Measurements from ENCODE around the gene COL4A3.

The COL4A3 gene

GRCh38 chr2:227301523-227301922 is 137.1 kb downstream of the COL4A3 start:
- TF ChIP-seq CTCF (IDR thresholded peaks at IDR 0.05): no peak
- DNase-seq (ENCODE audit: low spot score): no peak
- no peak overlapping the region for H3K4me3 ChIP-seq
- H3K27ac ChIP-seq: no peak overlapping the region

GRCh38 chr2:227308784-227309183 is 144.4 kb downstream of the COL4A3 start:
- no peak for TF ChIP-seq CTCF (IDR thresholded peaks at IDR 0.05)
- DNase-seq (ENCODE audit: low spot score): no peak
- H3K27ac ChIP-seq: no peak overlapping the region
- no peak overlapping the region for H3K4me3 ChIP-seq

DNA sequence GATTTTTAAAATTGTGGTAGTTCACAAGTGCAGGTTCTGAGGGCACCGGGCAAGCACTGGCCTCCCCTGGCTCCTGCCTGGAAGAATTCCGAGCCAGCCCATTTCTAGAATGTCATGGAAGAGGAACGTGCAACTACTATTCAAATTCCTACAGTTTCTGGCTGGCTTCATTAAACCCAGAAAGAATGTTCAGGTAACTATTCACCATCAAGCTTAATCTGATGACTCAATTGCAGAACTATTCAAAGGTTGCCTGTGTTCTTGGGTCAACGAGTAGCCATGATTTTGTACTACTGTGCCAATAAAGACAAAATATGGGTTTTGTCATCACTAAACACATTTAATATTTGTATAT is 146.3 kb downstream of the COL4A3 start:
- Histone ChIP-seq H3K27ac (no peak overlapping the region), H3K4me3 (no peak overlapping the region)
- DNase-seq (ENCODE audit: low spot score): no peak
- no peak for TF ChIP-seq CTCF (IDR thresholded peaks at IDR 0.05)

GRCh38 chr2:227311861-227312506 is 147.6 kb downstream of the COL4A3 start:
- no peak for DNase-seq (ENCODE audit: low spot score)
- H3K4me3 ChIP-seq: no peak overlapping the region
- no peak for TF ChIP-seq CTCF (IDR thresholded peaks at IDR 0.05)
- no peak overlapping the region for H3K27ac ChIP-seq

- no peak for DNase-seq (ENCODE audit: low spot score)
- H3K27ac ChIP-seq: no peak overlapping the region
- no peak for TF ChIP-seq CTCF (IDR thresholded peaks at IDR 0.05)
- no peak overlapping the region for H3K4me3 ChIP-seq
Measured at GRCh38 chr2:227312579-227312978, 148.2 kb downstream of the COL4A3 start.

GRCh38 chr2:227313310-227313709 is 148.9 kb downstream of the COL4A3 start:
- Histone ChIP-seq H3K4me3 (no peak overlapping the region), H3K27ac (no peak overlapping the region)
- no peak for DNase-seq (ENCODE audit: low spot score)
- no peak for TF ChIP-seq CTCF (IDR thresholded peaks at IDR 0.05)

- H3K4me3 ChIP-seq: no peak overlapping the region
- TF ChIP-seq CTCF (IDR thresholded peaks at IDR 0.05): no peak
- H3K27ac ChIP-seq: no peak overlapping the region
- no peak for DNase-seq (ENCODE audit: low spot score)
Measured at GRCh38 chr2:227317834-227318233, 153.4 kb downstream of the COL4A3 start.

Measured in coronary artery (tissue), 2 donors.